Measurements from ENCODE around the gene RNF112.
A peak's percentile ranks its signal among the peaks of the same experiment; 100 is the strongest.
"Not testable (repeated sequence)": the region's sequence is repeated elsewhere in the genome, so short reads cannot be mapped to it uniquely, and the experiment has no call there.

Gene RNF112

GRCh38 chr17:19448341-19449268, 37.6 kb downstream of the RNF112 start:
- DNase-seq (ENCODE audit: low read depth): peak; percentile 92

GRCh38 chr17:19449656-19450055, 38.6 kb downstream of the RNF112 start:
- DNase-seq (ENCODE audit: low read depth): no peak

GRCh38 chr17:19453296-19453695, 42.3 kb downstream of the RNF112 start:
- no peak for DNase-seq (ENCODE audit: low read depth)

GRCh38 chr17:19454074-19454473, 43.0 kb downstream of the RNF112 start:
- no peak for DNase-seq (ENCODE audit: low read depth)

GRCh38 chr17:19456016-19456927, 45.2 kb downstream of the RNF112 start:
- no peak for DNase-seq (ENCODE audit: low read depth)

- DNase-seq (ENCODE audit: low read depth): no peak
These were observed 46.0 kb downstream of the RNF112 start for GRCh38 chr17:19457046-19457445.

GRCh38 chr17:19457830-19458271, 46.8 kb downstream of the RNF112 start:
- no peak for DNase-seq (ENCODE audit: low read depth)

- not testable (repeated sequence) for DNase-seq (ENCODE audit: low read depth)
These were observed 47.4 kb downstream of the RNF112 start for GRCh38 chr17:19458481-19458880.

- DNase-seq (ENCODE audit: low read depth): not testable (repeated sequence)
These were observed 48.1 kb downstream of the RNF112 start for GRCh38 chr17:19459018-19459655.

- DNase-seq (ENCODE audit: low read depth): no peak
These were observed 49.7 kb downstream of the RNF112 start for GRCh38 chr17:19460700-19461099.

- DNase-seq (ENCODE audit: low read depth): no peak
These were observed 50.1 kb downstream of the RNF112 start for GRCh38 chr17:19461116-19461515.

- no peak for DNase-seq (ENCODE audit: low read depth)
These were observed 50.6 kb downstream of the RNF112 start for GRCh38 chr17:19461681-19462080.

GRCh38 chr17:19462456-19463035, 51.5 kb downstream of the RNF112 start:
- not testable (repeated sequence) for DNase-seq (ENCODE audit: low read depth)

- no peak for DNase-seq (ENCODE audit: low read depth)
These were observed 53.3 kb downstream of the RNF112 start for GRCh38 chr17:19464031-19465026.

All from non-pigmented ciliary epithelial cell (primary cell).